Trophoblast cell (in vitro differentiated cells and primary cell): ENCODE measurements around the gene CHCHD2.
A peak's percentile ranks its signal among the peaks of the same experiment; 100 is the strongest.
"Not testable (repeated sequence)": the region's sequence is repeated elsewhere in the genome, so short reads cannot be mapped to it uniquely, and the experiment has no call there.

Experiments
- DNase-seq, 2 donors: peaks; one replicate each; pipeline ENCODE4 v3.0.0-alpha.2; 2016
- H2AFZ ChIP-seq: 2 replicates; pipeline ENCODE4 v1.6.1; 2013; ENCODE audit warnings: low read length, moderate library complexity, mild to moderate bottlenecking; ENCODE audit not compliant: insufficient read depth, poor library complexity
- H2AK5ac ChIP-seq: 2 replicates; pipeline ENCODE4 v1.6.1; 2013; ENCODE audit warnings: mild to moderate bottlenecking, low read length
- H2BK120ac ChIP-seq: 2 replicates; pipeline ENCODE4 v1.6.1; 2013; ENCODE audit warnings: low read length, mild to moderate bottlenecking, moderate library complexity; ENCODE audit not compliant: insufficient read depth, poor library complexity
- H2BK12ac ChIP-seq: 2 replicates; pipeline ENCODE4 v1.6.1; 2013; ENCODE audit warnings: mild to moderate bottlenecking, low read length, moderate library complexity
- H2BK5ac ChIP-seq: 2 replicates; pipeline ENCODE4 v1.6.1; 2013; ENCODE audit warnings: low read length, low read depth, moderate library complexity, mild to moderate bottlenecking; ENCODE audit not compliant: poor library complexity
- H3K14ac ChIP-seq: 2 replicates; pipeline ENCODE4 v1.6.1; 2013; ENCODE audit warnings: mild to moderate bottlenecking, low read length
- H3K18ac ChIP-seq: 2 replicates; pipeline ENCODE4 v1.6.1; 2013; ENCODE audit warnings: mild to moderate bottlenecking, low read length
- H3K23ac ChIP-seq: 2 replicates; pipeline ENCODE4 v1.6.1; 2013; ENCODE audit warnings: low read length
- H3K27ac ChIP-seq: 2 replicates; pipeline ENCODE4 v1.5.1; 2013; ENCODE audit warnings: low read depth, mild to moderate bottlenecking, inconsistent platforms, low read length, moderate library complexity
- H3K27me3 ChIP-seq: 2 replicates; pipeline ENCODE4 v1.6.1; 2013; ENCODE audit warnings: inconsistent platforms, mild to moderate bottlenecking, low read length, moderate library complexity; ENCODE audit not compliant: insufficient read depth
- H3K36me3 ChIP-seq, 2 experiments: 1 replicate in 1 of 2; 2 replicates in 1 of 2; pipeline ENCODE4 v1.6.1; 2013; ENCODE audit warnings: low read length in 2 of 2, mild to moderate bottlenecking in 2 of 2, moderate library complexity in 1 of 2; ENCODE audit not compliant: insufficient read depth in 2 of 2, control insufficient read depth in 1 of 2
- H3K4ac ChIP-seq: 2 replicates; pipeline ENCODE4 v1.6.1; 2013; ENCODE audit warnings: low read depth, mild to moderate bottlenecking, low read length, moderate library complexity
- H3K4me1 ChIP-seq, 2 experiments: 1 replicate in 1 of 2; 2 replicates in 1 of 2; pipeline ENCODE4 v1.6.1; 2013; ENCODE audit warnings: low read length in 2 of 2, mild to moderate bottlenecking in 2 of 2, moderate library complexity in 1 of 2; ENCODE audit not compliant: insufficient read depth in 2 of 2, control insufficient read depth in 1 of 2
- H3K4me2 ChIP-seq: 2 replicates; pipeline ENCODE4 v1.6.1; 2013; ENCODE audit warnings: inconsistent platforms, mild to moderate bottlenecking, low read length, moderate library complexity
- H3K4me3 ChIP-seq: 2 replicates; pipeline ENCODE4 v1.5.1; 2013; ENCODE audit warnings: mild to moderate bottlenecking, low read depth, low read length, inconsistent platforms
- H3K79me1 ChIP-seq: one replicate; pipeline ENCODE4 v1.6.1; 2013; ENCODE audit warnings: low read length
- H3K79me2 ChIP-seq: 2 replicates; pipeline ENCODE4 v1.6.1; 2013; ENCODE audit warnings: low read length, mild to moderate bottlenecking; ENCODE audit not compliant: control insufficient read depth, insufficient read depth, poor library complexity
- H3K9ac ChIP-seq: 2 replicates; pipeline ENCODE4 v1.6.1; 2013; ENCODE audit warnings: mild to moderate bottlenecking, low read length
- H3K9me3 ChIP-seq: 2 replicates; pipeline ENCODE4 v1.6.1; 2013; ENCODE audit warnings: low read depth, mild to moderate bottlenecking, control low read depth, inconsistent platforms, low read length; ENCODE audit not compliant: insufficient read depth
- H4K12ac ChIP-seq: 2 replicates; pipeline ENCODE4 v1.6.1; 2013; ENCODE audit warnings: low read depth, mild to moderate bottlenecking, low read length, moderate library complexity
- H4K8ac ChIP-seq: 2 replicates; pipeline ENCODE4 v1.6.1; 2013; ENCODE audit warnings: low read depth, mild to moderate bottlenecking, low read length, moderate library complexity
- H4K91ac ChIP-seq: one replicate; pipeline ENCODE4 v1.6.1; 2013; ENCODE audit warnings: low read depth, mild to moderate bottlenecking, low read length, moderate library complexity
- WGBS: extraction: QIAGEN DNeasy Blood & Tissue Kit; methylation state at CpG from one replicate; pipeline ENCODE4 v1.1.7; 2013; ENCODE audit warnings: missing lambda C conversion rate; ENCODE audit not compliant: insufficient read length, insufficient coverage; ENCODE audit errors: extremely low coverage; 5-methylcytosine and 5-hydroxymethylcytosine counted together

CHCHD2 gene

DNA sequence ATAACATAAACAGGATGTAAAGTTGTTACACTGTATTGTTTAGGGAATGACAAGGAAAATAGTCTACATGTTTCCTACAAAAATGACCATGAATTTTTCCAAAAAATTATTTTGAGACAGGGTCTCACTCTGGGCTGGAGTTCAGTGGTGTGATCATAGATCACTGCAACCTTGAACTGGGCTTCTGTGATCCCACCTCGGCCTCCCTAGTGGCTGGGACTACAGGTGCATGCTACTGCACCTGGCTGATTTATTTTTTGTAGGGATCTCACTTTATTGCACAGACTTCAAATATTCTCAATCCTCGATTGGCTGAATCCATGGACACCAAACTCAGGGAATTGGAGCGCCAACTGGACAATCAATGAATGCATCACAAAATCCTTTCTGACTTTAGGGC is 6.6 kb downstream of the CHCHD2 start:
- no peak overlapping the region for H3K18ac ChIP-seq
- H4K8ac ChIP-seq: no peak overlapping the region
- H3K36me3 ChIP-seq: peaks cover 7 to 16% of the 10 kb centered on the region in 2 experiments
- no peak overlapping the region for H2BK120ac ChIP-seq
- WGBS: no CpG with 5 or more reads among the region's 3 CpGs
- H2AK5ac ChIP-seq: no peak overlapping the region
- no peak overlapping the region for H3K4me3 ChIP-seq
- H3K79me2 ChIP-seq: no peaks in the 10 kb centered on the region
- H3K27me3 ChIP-seq: no peaks in the 10 kb centered on the region
- no peak overlapping the region for H2BK12ac ChIP-seq
- H3K9ac ChIP-seq: no peak overlapping the region
- no peaks in the 10 kb centered on the region for H3K4me1 ChIP-seq
- H4K91ac ChIP-seq: no peak overlapping the region
- no peak overlapping the region for H3K4me2 ChIP-seq
- no peak for DNase-seq
- no peak overlapping the region for H4K12ac ChIP-seq
- no peaks in the 10 kb centered on the region for H3K79me1 ChIP-seq
- no peak overlapping the region for H3K23ac ChIP-seq
- no peak overlapping the region for H3K27ac ChIP-seq
- H2AFZ ChIP-seq: no peak overlapping the region
- no peak overlapping the region for H3K14ac ChIP-seq
- no peaks in the 10 kb centered on the region for H3K9me3 ChIP-seq
- no peak overlapping the region for H2BK5ac ChIP-seq
- H3K4ac ChIP-seq: no peak overlapping the region

DNA sequence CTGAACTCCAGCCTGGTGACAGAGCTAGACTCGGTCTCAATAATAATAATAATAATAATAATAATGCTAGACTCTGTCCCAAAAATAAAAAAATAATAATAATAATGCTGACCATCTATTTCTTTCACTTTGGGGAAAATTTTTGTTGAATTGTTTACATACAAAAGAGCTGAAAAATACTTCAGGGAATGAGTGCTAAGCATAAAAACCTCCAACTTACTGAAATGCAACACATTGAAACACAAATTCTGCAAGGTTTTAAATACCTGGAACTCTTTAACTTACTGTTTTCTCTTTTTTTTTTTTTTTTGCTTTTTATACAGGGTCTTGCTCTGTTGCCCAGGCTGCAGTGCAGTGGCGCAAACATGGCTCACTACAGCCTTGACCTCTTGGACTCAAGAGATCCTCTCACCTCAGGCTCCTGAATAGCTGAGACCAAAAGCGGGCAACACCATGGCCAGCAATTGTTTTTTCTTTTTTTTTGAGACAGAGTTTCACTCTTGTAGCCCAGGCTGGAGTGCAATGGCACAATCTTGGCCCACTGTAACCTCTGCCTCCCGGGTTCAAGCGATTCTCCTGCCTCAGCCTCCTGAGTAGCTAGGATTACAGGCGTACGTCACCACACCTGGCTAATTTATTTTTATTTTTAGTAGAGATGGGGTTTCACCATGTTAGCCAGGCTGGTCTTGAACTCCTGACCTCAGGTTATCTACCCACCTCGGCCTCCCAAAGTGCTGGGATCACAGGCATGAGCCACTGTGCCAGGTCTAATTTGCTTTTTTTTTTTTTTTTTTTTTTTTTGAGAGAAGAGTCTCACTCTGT is 7.9 kb downstream of the CHCHD2 start:
- not testable (repeated sequence) for H3K79me1 ChIP-seq, H3K27ac ChIP-seq, H3K18ac ChIP-seq, H3K9me3 ChIP-seq, H4K12ac ChIP-seq, H2BK120ac ChIP-seq, H3K79me2 ChIP-seq, H4K8ac ChIP-seq, H3K9ac ChIP-seq, H3K4me3 ChIP-seq, DNase-seq, H2BK12ac ChIP-seq, H2AK5ac ChIP-seq, H3K27me3 ChIP-seq, H3K4me1 ChIP-seq, H3K23ac ChIP-seq, H3K4ac ChIP-seq, H2BK5ac ChIP-seq, H3K14ac ChIP-seq, H3K4me2 ChIP-seq, H2AFZ ChIP-seq, H4K91ac ChIP-seq
- no CpG with 5 or more reads among the region's 8 CpGs for WGBS
- peaks cover 4 to 12% of the 10 kb centered on the region in 2 experiments for H3K36me3 ChIP-seq

DNA sequence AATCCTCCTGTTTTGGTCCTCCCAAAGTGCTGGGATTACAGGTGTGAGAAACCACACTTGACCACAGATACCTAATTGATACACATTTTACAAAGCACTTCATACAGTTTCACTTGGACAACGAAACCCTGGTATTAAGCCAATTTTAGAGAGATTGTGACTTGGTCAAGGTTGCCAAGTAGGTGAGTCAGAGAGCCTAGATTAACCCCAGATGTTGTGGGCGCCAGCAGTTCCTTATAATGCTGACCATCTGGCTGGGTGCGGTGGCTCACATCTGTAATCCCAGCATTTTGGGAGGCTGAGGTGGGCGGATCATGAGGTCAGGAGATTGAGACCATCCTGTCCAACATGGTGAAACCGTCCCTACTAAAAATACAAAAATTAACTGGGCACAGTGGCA is 8.6 kb downstream of the CHCHD2 start:
- no peak overlapping the region for H3K4me2 ChIP-seq
- no peak overlapping the region for H4K91ac ChIP-seq
- no peak overlapping the region for H3K27ac ChIP-seq
- H3K4ac ChIP-seq: no peak overlapping the region
- H3K79me1 ChIP-seq: no peaks in the 10 kb centered on the region
- no CpG with 5 or more reads among the region's 5 CpGs for WGBS
- no peak overlapping the region for H2BK120ac ChIP-seq
- no peak overlapping the region for H2BK12ac ChIP-seq
- no peak overlapping the region for H2AFZ ChIP-seq
- H3K27me3 ChIP-seq: no peaks in the 10 kb centered on the region
- no peak overlapping the region for H2BK5ac ChIP-seq
- no peak overlapping the region for H3K14ac ChIP-seq
- H3K36me3 ChIP-seq: peaks cover 2 to 10% of the 10 kb centered on the region in 2 experiments
- no peak overlapping the region for H3K9ac ChIP-seq
- H3K79me2 ChIP-seq: no peaks in the 10 kb centered on the region
- H3K4me1 ChIP-seq: no peaks in the 10 kb centered on the region
- no peak overlapping the region for H3K4me3 ChIP-seq
- no peak overlapping the region for H3K18ac ChIP-seq
- peak in 1 of 2 donors; percentile 59 for DNase-seq
- H3K9me3 ChIP-seq: no peaks in the 10 kb centered on the region
- no peak overlapping the region for H4K12ac ChIP-seq
- no peak overlapping the region for H2AK5ac ChIP-seq
- no peak overlapping the region for H3K23ac ChIP-seq
- H4K8ac ChIP-seq: no peak overlapping the region

DNA sequence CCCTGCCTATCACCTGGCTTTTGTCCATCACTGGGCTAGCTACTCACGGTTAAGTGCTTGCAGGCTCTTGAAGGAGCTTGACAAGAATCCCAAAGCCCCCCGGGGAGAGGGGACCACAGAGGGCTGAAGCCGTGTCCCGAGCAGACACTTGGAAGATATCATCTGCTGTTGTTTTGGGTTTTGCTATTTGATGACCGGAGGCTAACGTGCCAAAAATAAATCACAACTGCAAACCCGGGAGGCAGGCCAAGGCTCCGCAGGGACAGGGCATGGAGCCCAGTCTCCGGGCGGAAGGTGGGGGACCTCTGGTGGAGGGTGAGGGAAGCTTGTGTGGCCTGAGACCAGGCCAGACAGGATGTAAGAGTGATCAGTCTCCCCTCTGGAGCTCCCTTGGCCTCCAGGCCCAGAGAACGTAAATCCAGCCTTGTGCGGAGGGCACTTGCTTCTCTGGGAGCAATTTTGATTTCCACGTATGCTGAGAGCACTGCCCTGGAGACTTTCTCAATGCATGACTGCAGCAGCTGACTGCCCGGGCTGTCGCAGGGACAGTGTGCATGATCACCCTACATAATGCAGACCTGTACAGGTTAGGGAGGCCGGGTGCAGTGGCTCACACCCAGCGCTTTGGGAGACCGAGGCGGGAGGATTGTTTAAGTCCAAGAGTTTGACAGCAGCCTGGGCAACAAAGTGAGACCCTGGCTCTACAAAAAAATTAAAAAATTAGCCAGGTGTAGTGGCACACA is 13.3 kb downstream of the CHCHD2 start, which contains the start of gene PHKG1:
PHKG1 (minus strand) TSS at position 164 of the 743 bp plus-strand sequence. CDS start 4,011 bp downstream, outside the sequence.
- Histone ChIP-seq H3K23ac (no peak within 1 kb of the TSS), H2BK120ac (no peak within 1 kb of the TSS), H2BK12ac (no peak within 1 kb of the TSS), H3K4ac (no peak within 1 kb of the TSS), H3K4me1 (no peaks in the 10 kb centered on the region), H2BK5ac (no peak within 1 kb of the TSS), H3K27me3 (no peaks in the 10 kb centered on the region), H3K79me2 (no peaks in the 10 kb centered on the region), H3K36me3 (no peaks in the 10 kb centered on the region), H3K14ac (no peak within 1 kb of the TSS), H4K8ac (no peak within 1 kb of the TSS), H3K9ac (no peak within 1 kb of the TSS), H3K27ac (no peak within 1 kb of the TSS), H3K4me2 (no peak within 1 kb of the TSS), H3K4me3 (no peak within 1 kb of the TSS), H2AFZ (no peak within 1 kb of the TSS), H3K18ac (no peak within 1 kb of the TSS), H4K12ac (no peak within 1 kb of the TSS), H2AK5ac (no peak within 1 kb of the TSS), H3K79me1 (no peaks in the 10 kb centered on the region), H4K91ac (no peak within 1 kb of the TSS), H3K9me3 (no peaks in the 10 kb centered on the region)
- DNase-seq: peak in 1 of 2 donors; percentile 17
- WGBS: no CpG with 5 or more reads among the region's 19 CpGs
